Fibroblast of gingiva (primary cell): Measurements from ENCODE around the gene YPEL4.

Experiments used
- DNase-seq: peaks from one replicate; pipeline ENCODE4 v3.0.0-alpha.2; 2011; ENCODE audit warnings: low read depth

YPEL4 gene

GRCh38 chr11:57633394-57634070 lies 16.2 kb downstream of the YPEL4 start:
- DNase-seq, result no peak

GRCh38 chr11:57632116-57632515 lies 17.6 kb downstream of the YPEL4 start:
- no peak for DNase-seq

- no peak for DNase-seq
Measured at GRCh38 chr11:57630171-57630570, 19.5 kb downstream of the YPEL4 start.

GRCh38 chr11:57626895-57627294 lies 22.8 kb downstream of the YPEL4 start:
- DNase-seq, result no peak

DNA sequence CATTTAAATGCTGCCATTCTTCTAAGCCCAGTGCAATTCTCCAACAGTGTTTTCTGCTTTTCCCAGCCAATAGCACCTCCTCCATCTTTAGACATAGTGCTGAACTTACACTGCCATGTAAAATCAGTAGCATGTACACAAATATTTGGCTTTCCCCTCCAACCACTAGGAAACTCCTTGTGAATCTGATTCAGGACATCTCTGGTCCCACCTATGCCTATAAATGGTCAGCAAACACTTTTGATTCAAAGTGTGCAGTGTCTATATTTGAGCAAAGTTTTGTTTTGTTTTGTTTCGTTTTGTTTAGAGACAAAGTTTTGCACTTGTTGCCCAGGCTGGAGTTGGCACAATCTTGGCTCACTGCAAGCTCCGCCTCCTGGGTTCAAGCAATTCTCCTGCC lies 24.8 kb downstream of the YPEL4 start:
- DNase-seq, result no peak

GRCh38 chr11:57622263-57622662 lies 27.4 kb downstream of the YPEL4 start:
- no peak for DNase-seq

DNA sequence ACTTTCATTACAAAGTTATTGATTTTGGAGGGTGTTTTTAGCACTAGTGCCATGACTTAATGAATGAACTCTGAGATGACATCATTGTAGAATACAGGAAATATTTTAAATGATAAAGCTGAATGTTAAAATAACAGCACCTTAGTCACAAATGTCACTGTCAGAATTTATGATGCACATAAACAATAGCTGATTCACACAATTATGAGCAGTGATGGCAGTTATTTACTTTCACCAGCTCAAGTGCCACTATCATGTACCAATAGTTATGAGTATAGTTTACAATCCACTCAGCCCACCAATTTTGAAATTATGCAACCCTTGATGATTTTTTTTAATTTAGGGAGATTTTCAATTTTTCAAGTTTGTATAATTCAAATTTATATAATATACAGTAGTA lies 29.2 kb downstream of the YPEL4 start:
- no peak for DNase-seq

GRCh38 chr11:57619331-57619730 lies 30.4 kb downstream of the YPEL4 start:
- DNase-seq, result no peak

GRCh38 chr11:57618438-57618837 lies 31.3 kb downstream of the YPEL4 start:
- DNase-seq, result no peak

DNA sequence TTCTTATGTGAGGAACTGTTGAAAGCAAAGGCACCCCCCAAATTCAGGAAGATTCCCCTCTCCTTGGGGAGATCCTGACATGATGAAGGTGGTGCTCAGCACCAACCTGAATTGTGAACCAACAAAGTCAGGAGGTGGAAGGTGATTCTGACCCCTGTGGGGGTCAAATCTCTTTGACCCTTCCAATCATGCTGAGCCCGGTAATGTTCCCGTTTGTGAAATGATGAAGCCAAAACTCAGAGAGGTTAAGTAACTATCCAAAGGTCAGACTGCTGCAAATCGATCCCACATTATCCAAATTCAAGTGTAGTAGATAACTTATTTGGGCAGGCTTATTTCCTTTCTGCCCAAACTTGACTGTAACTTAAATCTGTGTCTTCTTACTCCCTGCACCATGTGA lies 33.1 kb downstream of the YPEL4 start:
- DNase-seq, result no peak

DNA sequence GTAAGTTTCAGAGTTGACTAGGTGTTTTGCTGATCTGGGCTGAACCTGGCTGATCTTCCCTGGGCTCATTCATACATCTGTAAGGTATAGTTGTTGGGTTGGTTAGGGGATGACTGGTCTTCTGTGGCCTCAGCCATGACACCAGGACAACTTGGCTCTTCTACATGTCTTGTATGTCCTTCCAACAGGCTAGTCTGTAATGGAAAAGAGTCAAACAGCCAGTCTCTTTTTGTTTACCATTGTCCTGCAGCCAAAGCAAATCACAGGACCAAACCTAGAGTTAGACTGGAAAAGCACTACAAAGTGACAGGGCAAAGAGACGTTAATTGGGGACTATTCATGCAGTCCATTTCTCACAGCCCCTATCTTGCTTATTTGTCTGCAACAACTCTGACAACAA lies 34.4 kb downstream of the YPEL4 start:
- DNase-seq, result no peak

GRCh38 chr11:57614234-57614772 lies 35.4 kb downstream of the YPEL4 start:
- no peak for DNase-seq

- no peak for DNase-seq
Measured at GRCh38 chr11:57610170-57610569, 39.5 kb downstream of the YPEL4 start.

- DNase-seq, result no peak
Measured at GRCh38 chr11:57605028-57605420, 44.7 kb downstream of the YPEL4 start.

DNA sequence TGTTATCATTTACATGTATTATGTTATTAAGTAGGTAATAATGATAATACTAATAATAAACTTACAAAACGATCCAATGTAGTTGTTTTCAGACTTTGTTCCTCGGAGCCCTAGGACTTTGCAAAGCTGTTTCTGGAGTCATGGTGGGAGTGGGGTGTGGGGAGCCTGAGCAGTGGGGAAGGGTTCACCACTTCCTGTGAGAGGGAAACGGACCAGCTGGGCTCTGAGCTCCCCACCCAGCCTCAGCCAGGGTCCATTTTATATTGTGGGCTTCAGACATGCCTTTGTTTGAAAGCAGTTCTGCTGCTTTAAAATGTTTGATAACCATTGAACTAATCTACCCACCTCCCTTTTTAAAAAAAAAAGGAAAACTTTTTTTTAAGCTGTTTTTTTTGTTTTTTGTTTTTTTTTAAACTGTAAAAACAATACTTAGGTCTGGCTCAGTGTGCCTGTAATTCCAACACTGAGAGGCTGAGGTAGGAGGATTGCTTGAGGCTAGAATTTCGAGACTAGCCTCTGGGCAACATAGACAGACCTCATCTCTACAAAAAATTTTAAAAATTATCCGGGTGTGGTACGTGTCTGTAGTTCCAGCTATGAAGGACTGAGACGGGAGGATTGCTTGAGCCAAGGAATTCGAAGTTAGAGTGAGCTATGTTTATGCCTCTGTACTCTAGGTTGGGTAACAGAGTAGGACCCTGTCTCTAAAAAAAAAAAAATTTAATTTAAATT lies 45.2 kb downstream of the YPEL4 start:
- DNase-seq, result no peak

DNA sequence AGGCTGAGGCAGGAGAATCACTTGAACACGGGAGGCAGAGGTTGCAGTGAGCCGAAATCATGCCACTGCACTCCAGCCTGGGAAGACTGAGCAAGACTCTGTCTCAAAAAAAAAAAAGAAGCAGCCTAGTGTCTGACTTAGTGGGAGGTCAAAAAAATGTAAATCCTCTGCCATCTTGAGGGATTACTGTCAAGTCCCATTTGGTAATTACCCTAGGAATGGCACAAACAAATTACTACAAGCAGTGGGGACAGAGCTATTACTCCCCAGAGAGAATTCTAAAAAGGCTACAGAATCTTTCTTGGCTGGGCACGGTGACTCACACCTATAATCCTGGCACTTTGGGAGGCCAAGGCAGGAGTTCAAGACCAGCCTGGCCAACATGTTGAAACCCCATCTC lies 48.4 kb downstream of the YPEL4 start:
- no peak for DNase-seq

DNA sequence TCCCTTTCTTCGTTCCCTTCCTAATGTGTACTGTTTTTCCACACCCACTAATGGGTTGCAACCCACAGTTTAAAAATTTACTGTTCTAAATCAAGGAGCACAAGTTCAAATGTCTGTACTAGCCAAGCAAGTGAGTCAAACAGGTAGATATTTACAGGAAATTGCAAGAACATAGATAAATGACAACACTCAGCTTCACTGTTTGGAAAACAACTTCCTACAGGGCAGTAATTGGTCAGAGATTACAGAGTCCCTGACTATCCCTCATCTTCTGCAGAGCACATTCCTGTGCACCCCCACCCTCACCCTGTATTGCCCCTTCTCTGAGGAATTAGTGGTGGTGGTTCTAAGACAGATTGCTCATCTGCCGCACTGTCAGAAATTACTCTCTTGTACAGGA lies 50.3 kb downstream of the YPEL4 start:
- DNase-seq, result no peak

- no peak for DNase-seq
Measured at GRCh38 chr11:57598831-57599155, 50.9 kb downstream of the YPEL4 start.

DNA sequence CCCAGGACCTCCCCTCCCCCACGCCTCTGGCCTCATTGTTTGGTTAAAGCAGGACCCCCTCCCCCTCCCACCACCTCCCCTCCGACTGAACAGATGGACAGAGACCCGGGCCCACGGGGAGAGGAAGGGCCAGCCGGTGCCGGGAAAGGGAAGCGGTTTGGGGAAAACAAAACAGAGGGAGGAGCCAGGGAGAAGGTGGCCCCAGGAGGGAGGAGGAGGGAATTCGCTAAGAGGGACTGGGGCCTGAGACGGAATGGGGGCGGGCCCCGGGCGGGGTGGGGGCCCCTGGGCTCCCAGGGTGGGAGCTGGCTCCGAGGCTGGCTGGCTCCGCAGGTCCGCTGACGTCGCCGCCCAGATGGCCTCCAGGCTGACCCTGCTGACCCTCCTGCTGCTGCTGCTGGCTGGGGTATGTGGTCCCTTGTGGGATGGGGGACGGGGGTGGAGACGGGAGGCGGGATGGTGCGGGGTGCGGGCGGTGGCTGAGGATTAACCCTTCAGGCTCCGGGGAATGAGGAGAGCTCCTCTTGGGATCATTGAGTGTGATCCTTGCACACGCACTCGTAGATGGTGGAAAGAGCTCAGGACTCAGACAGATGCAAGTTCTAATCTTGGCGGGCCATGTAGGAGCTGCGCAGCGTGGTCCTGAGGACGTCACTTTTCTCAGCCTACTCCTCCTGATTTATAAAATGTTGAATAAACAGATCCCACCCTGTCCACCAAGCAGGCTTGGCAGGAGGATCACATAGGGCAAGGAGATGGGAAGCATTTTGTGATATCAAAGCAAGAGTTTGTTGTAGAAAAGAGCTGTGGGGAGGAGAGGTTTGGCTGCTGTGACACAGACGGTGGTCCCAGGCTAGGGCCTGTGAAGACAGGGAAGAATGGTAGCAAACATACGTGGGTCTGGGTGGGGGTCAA lies 51.5 kb downstream of the YPEL4 start:
- DNase-seq, result peak; percentile 50

DNA sequence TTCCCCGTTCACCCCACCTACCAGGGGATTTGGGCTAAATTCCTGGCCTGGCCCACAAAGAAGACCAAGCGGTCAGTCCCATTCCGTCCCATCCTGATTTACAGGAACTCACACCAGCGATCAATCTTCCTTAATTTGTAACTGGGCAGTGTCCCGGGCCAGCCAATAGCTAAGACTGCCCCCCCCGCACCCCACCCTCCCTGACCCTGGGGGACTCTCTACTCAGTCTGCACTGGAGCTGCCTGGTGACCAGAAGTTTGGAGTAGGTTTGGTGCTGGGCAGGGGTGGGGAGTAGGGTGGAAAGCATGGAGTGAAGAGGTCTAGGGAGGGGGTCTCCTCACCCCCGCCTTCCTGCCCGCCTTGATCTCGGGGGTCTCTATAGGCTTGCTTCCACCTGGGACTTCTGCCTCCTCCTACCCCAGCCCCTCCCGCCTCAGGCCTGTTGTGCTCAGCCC lies 52.2 kb downstream of the YPEL4 start, which contains the start of gene SERPING1:
Gene SERPING1, plus strand, starts transcription at position 225 of the 455 bp plus-strand sequence. CDS start 586 bp downstream, outside the sequence.
- peak; percentile 15 for DNase-seq

- DNase-seq, result no peak
Measured at GRCh38 chr11:57596266-57596885, 53.3 kb downstream of the YPEL4 start.
